Parathyroid adenoma (tissue), 2 donors: ENCODE results near the gene AVPR1B.

Experiments
- H2AFZ ChIP-seq: fragments of 300-600 bp; sonication (generic); one replicate; pipeline ENCODE4 v1.7.0; 2017; ENCODE audit warnings: antibody characterized with exemption, mild to moderate bottlenecking
- H3K27ac ChIP-seq: fragments of 300-600 bp; sonication (generic); one replicate; pipeline ENCODE4 v1.7.0; 2017
- H3K27me3 ChIP-seq: fragments of 300-600 bp; sonication (generic); one replicate; pipeline ENCODE4 v1.7.0; 2017; ENCODE audit warnings: low read length; ENCODE audit not compliant: control insufficient read depth, insufficient read depth
- H3K36me3 ChIP-seq: fragments of 300-600 bp; sonication (generic); one replicate; pipeline ENCODE4 v1.7.0; 2017; ENCODE audit warnings: low read length; ENCODE audit not compliant: control insufficient read depth, insufficient read depth
- H3K4me1 ChIP-seq: fragments of 300-600 bp; sonication (generic); one replicate; pipeline ENCODE4 v1.7.0; 2017; ENCODE audit warnings: control low read depth
- H3K4me2 ChIP-seq: fragments of 300-600 bp; sonication (generic); one replicate; pipeline ENCODE4 v1.7.0; 2017; ENCODE audit warnings: low read length
- H3K4me3 ChIP-seq: fragments of 300-600 bp; sonication (generic); one replicate; pipeline ENCODE4 v1.7.0; 2017; ENCODE audit warnings: low read depth, low read length
- H3K79me2 ChIP-seq: fragments of 300-600 bp; sonication (generic); one replicate; pipeline ENCODE4 v1.7.0; 2017; ENCODE audit warnings: control low read depth
- H3K9ac ChIP-seq: fragments of 300-600 bp; sonication (generic); one replicate; pipeline ENCODE4 v1.7.0; 2017; ENCODE audit warnings: mild to moderate bottlenecking
- H3K9me3 ChIP-seq: fragments of 300-600 bp; sonication (generic); one replicate; pipeline ENCODE4 v1.7.0; 2017; ENCODE audit warnings: low read length; ENCODE audit not compliant: control insufficient read depth
- TF ChIP-seq, protein P1 (sequence below): fragments of 300-600 bp; sonication (generic); IDR thresholded peaks from one replicate; pipeline ENCODE4 v1.7.0; 2017; ENCODE audit warnings: antibody characterized with exemption, mild to moderate bottlenecking
- donor health status: primary hyperparathyroidism.

The AVPR1B gene

DNA sequence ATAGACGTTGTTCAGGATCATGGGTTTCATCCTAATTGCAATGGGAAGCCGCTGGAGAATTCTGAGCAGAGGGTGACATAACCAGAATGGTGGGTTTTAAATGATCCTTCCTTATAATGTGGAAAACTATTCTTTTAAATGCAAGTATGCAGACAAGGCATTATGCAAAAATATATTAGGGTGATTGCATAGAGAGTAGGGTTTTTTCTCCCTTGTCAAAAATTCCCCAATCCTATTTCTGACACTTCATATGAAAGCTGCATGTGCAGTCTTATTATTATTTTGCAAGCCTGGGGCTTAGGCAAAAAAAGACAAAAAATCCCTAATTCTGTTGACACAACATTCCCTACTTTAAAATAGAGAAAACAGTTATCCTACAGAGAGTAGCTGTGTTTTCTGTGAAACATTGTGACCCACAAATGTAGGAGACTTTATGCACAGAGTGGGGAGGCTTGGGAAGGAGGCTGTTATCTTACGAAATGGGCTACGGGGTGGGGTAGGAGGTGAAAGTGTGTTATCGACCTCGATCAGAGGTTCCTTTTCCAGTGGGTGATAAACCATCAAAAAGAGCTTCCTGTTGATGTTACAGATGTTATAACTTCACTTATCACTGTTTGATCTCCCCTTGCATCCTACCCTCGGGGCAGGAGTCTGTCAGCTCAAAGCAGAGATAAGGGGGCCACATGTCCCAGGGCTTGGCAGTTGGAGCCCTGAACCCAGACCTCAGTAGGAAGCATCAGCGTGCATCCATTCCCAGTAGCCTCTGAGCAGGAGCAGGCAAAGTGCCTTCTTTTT is 37.0 kb downstream of the AVPR1B start:
- Histone ChIP-seq H3K4me2 (no peak overlapping the region), H3K4me3 (no peak overlapping the region), H3K79me2 (no peaks in the 10 kb centered on the region), H3K9ac (no peak overlapping the region), H3K36me3 (no peaks in the 10 kb centered on the region), H3K27me3 (no peaks in the 10 kb centered on the region), H3K4me1 (no peaks in the 10 kb centered on the region), H3K27ac (no peak overlapping the region), H2AFZ (no peak overlapping the region), H3K9me3 (no peaks in the 10 kb centered on the region)
- TF ChIP-seq, protein P1, sequence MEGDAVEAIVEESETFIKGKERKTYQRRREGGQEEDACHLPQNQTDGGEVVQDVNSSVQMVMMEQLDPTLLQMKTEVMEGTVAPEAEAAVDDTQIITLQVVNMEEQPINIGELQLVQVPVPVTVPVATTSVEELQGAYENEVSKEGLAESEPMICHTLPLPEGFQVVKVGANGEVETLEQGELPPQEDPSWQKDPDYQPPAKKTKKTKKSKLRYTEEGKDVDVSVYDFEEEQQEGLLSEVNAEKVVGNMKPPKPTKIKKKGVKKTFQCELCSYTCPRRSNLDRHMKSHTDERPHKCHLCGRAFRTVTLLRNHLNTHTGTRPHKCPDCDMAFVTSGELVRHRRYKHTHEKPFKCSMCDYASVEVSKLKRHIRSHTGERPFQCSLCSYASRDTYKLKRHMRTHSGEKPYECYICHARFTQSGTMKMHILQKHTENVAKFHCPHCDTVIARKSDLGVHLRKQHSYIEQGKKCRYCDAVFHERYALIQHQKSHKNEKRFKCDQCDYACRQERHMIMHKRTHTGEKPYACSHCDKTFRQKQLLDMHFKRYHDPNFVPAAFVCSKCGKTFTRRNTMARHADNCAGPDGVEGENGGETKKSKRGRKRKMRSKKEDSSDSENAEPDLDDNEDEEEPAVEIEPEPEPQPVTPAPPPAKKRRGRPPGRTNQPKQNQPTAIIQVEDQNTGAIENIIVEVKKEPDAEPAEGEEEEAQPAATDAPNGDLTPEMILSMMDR = no peak

DNA sequence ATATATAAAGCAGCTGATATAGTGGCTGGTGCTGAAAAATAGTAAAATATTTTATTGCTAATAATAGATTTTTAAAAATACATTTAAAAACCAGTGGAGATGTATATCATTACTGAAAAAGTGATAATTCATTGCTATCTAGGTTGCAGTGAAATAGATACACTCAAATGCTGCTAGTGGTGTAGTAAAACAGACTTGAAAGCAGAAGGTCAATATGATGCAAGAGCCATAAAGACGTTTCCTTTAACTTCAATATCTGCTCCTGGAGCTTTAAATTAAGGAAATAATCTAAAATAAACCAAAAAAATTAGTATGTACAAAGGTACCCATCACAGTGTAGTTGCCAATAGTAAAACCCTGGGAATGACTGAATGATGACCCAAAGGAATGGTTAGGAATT is 38.1 kb downstream of the AVPR1B start:
- Histone ChIP-seq H2AFZ (no peak overlapping the region), H3K9me3 (no peaks in the 10 kb centered on the region), H3K36me3 (no peaks in the 10 kb centered on the region), H3K9ac (no peak overlapping the region), H3K4me2 (no peak overlapping the region), H3K27ac (no peak overlapping the region), H3K4me3 (no peak overlapping the region), H3K4me1 (no peaks in the 10 kb centered on the region), H3K27me3 (no peaks in the 10 kb centered on the region), H3K79me2 (no peaks in the 10 kb centered on the region)
- TF ChIP-seq, protein P1 = no peak

DNA sequence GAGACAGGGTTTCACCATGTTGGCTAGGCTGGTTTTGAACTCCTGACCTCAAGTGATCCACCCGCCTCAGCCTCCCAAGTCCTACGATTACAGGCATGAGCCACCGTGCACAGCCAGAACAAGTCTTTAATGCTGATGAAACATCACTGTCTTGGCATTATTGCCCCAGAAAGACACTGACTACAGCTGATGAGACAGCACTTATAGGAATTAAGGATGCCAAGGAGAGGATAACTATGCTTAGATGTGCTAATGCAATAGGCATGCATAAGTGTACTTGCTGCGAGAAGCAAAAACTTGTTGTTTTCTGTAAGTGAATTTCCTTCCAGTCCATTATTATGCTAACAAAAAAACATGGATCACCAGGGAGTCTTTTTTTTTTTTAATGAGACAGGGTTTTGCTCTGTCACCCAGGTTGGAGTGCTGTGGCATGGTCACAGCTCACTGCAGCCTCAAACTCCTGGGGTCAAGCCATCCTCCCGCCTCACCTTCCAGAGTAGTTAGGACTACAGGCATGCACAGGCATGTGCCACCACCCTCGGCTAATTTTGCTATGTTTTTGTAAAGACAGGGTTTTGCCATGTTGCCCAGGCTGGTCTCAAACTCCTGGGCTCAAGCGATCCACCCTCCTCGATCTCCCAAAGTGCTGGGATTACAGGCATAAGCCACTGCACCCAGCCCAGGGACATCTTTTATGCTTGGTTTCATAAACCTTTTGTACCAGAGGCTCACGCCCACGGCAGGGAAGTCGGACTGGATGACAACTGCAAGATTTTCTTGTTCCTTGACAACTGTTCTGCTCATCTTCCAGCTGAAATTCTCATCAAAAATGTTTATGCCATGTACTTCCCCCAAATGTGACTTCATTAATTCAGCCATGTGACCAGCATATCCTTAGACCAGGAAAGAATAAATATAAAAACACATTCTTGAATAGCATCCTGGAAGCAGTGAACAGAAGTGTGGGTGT is 41.1 kb downstream of the AVPR1B start:
- Histone ChIP-seq H3K4me1 (no peaks in the 10 kb centered on the region), H3K9me3 (no peaks in the 10 kb centered on the region), H3K4me3 (no peak overlapping the region), H3K27ac (no peak overlapping the region), H3K9ac (no peak overlapping the region), H2AFZ (no peak overlapping the region), H3K27me3 (no peaks in the 10 kb centered on the region), H3K79me2 (no peaks in the 10 kb centered on the region), H3K36me3 (no peaks in the 10 kb centered on the region), H3K4me2 (no peak overlapping the region)
- TF ChIP-seq, protein P1 = no peak

DNA sequence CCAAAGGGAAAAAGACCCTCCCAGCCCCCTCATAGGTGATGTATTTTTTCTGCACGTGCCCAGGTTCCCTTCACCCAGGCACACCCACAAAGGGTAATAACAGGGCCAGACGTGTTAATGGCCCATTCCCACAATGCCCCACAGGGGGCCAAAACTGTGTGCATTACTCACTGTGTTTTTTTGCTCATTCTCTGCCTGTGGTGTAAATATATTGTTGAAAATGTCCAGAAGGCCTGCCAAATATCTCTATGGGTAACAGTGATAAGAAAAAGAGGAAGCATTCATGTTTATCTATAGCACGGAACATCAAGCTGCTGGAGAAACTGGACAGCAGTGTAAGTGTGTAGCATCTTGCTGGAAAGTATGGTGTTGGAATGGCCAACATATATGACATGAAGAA is 42.3 kb downstream of the AVPR1B start:
- H2AFZ ChIP-seq = no peak overlapping the region

More for the DNA sequence above, 42.3 kb downstream of the AVPR1B start:
- Histone ChIP-seq H3K4me2 (no peak overlapping the region), H3K36me3 (no peaks in the 10 kb centered on the region), H3K79me2 (no peaks in the 10 kb centered on the region), H3K27ac (no peak overlapping the region), H3K9me3 (no peaks in the 10 kb centered on the region), H3K9ac (no peak overlapping the region), H3K4me1 (no peaks in the 10 kb centered on the region), H3K27me3 (no peaks in the 10 kb centered on the region), H3K4me3 (no peak overlapping the region)
- TF ChIP-seq, protein P1 = no peak
